HEK293 (cell line): Measurements from ENCODE around the gene DUSP15.

Experiments used
- CTCF ChIA-PET: fragments of 350-600 bp; formaldehyde crosslinking; extraction: SDS; loops from one replicate; lab custom pipeline; 2021; ENCODE audit warnings: antibody characterized with exemption; lab: Yijun Ruan, JAX
- POLR2A ChIA-PET: fragments of 300-600 bp; formaldehyde crosslinking; extraction: SDS; loops from one replicate; lab custom pipeline; 2020; ENCODE audit warnings: antibody characterized with exemption, inconsistent platforms; lab: Yijun Ruan, JAX
- H3K27ac ChIP-seq: fragments of 200-500 bp; sonication (Bioruptor generic); 2 replicates; pipeline ENCODE4 v1.5.1; 2014; ENCODE audit warnings: low read depth, low read length, control low read depth, inconsistent platforms; ENCODE audit errors: extremely low read depth
- H3K36me3 ChIP-seq, 2 experiments: fragments of 200-500 bp in 1 of 2; sonication (Bioruptor generic) in 1 of 2; 1 replicate in 1 of 2; 2 replicates in 1 of 2; pipeline ENCODE4 v1.5.1; 2014 to 2017; ENCODE audit warnings: inconsistent platforms in 2 of 2, low read length in 2 of 2; ENCODE audit not compliant: control insufficient read depth in 2 of 2, insufficient read depth in 1 of 2
- H3K4me1 ChIP-seq: fragments of 200-500 bp; sonication (Bioruptor generic); 2 replicates; pipeline ENCODE4 v1.5.1; 2014; ENCODE audit warnings: mild to moderate bottlenecking, low read length, inconsistent platforms; ENCODE audit not compliant: control insufficient read depth, insufficient read depth
- H3K4me3 ChIP-seq: 2 replicates; pipeline ENCODE4 v1.5.1; 2011; ENCODE audit warnings: low read depth, mild to moderate bottlenecking, control low read depth, low read length, moderate library complexity
- H3K9me3 ChIP-seq: fragments of 200-500 bp; sonication (Bioruptor generic); 2 replicates; pipeline ENCODE4 v1.5.1; 2014; ENCODE audit warnings: low read depth, low read length, inconsistent platforms; ENCODE audit not compliant: control insufficient read depth, insufficient read depth
- FEZF1 ChIP-seq: fragments of 450-650 bp; formaldehyde crosslinking; IDR thresholded peaks from 2 replicates; pipeline ENCODE4 v1.5.1; 2016; ENCODE audit warnings: missing biosample characterization, missing genetic modification characterization
- GLIS2 ChIP-seq: fragments of 450-650 bp; formaldehyde crosslinking; IDR thresholded peaks from 2 replicates; pipeline ENCODE4 v1.5.1; 2016; ENCODE audit warnings: missing biosample characterization, missing genetic modification characterization
- PATZ1 ChIP-seq: fragments of 450-650 bp; formaldehyde crosslinking; IDR thresholded peaks from 2 replicates; pipeline ENCODE4 v1.5.1; 2016; ENCODE audit warnings: missing biosample characterization, missing genetic modification characterization
- REST ChIP-seq: fragments of 450-650 bp; formaldehyde crosslinking; IDR thresholded peaks from 2 replicates; pipeline ENCODE4 v1.5.1; 2016; ENCODE audit warnings: missing biosample characterization, missing genetic modification characterization
- SETDB1 ChIP-seq: IDR thresholded peaks from one replicate; pipeline ENCODE4 v1.6.1; 2017; ENCODE audit warnings: mild to moderate bottlenecking, low read length, moderate library complexity, mixed read lengths; ENCODE audit not compliant: insufficient read length
- ZBTB20 ChIP-seq: fragments of 450-650 bp; formaldehyde crosslinking; IDR thresholded peaks from 2 replicates; pipeline ENCODE4 v1.5.1; 2016; ENCODE audit warnings: missing biosample characterization, missing genetic modification characterization
- ZBTB48 ChIP-seq: fragments of 450-650 bp; formaldehyde crosslinking; IDR thresholded peaks from 2 replicates; pipeline ENCODE4 v1.5.1; 2016; ENCODE audit warnings: missing biosample characterization, missing genetic modification characterization
- ZNF121 ChIP-seq: fragments of 450-650 bp; formaldehyde crosslinking; IDR thresholded peaks from 2 replicates; pipeline ENCODE4 v1.5.1; 2016; ENCODE audit warnings: missing biosample characterization, missing genetic modification characterization
- ZNF133 ChIP-seq: fragments of 450-650 bp; formaldehyde crosslinking; IDR thresholded peaks from 2 replicates; pipeline ENCODE4 v1.5.1; 2016; ENCODE audit warnings: missing biosample characterization, missing genetic modification characterization
- ZNF280C ChIP-seq: fragments of 450-650 bp; formaldehyde crosslinking; IDR thresholded peaks from 2 replicates; pipeline ENCODE4 v1.5.1; 2016; ENCODE audit warnings: missing biosample characterization, missing genetic modification characterization
- ZNF335 ChIP-seq: fragments of 450-650 bp; formaldehyde crosslinking; conservative IDR thresholded peaks from 2 replicates; pipeline ENCODE4 v1.5.1; 2016; ENCODE audit warnings: missing biosample characterization, missing genetic modification characterization
- ZNF558 ChIP-seq: fragments of 450-650 bp; formaldehyde crosslinking; IDR thresholded peaks from 2 replicates; pipeline ENCODE4 v1.5.1; 2016; ENCODE audit warnings: missing biosample characterization, missing genetic modification characterization
- ZNF610 ChIP-seq: fragments of 450-650 bp; formaldehyde crosslinking; IDR thresholded peaks from 2 replicates; pipeline ENCODE4 v1.5.1; 2016; ENCODE audit warnings: missing biosample characterization, missing genetic modification characterization, borderline replicate concordance
- ZNF629 ChIP-seq: fragments of 450-650 bp; formaldehyde crosslinking; IDR thresholded peaks from 2 replicates; pipeline ENCODE4 v1.5.1; 2017; ENCODE audit warnings: missing biosample characterization, missing genetic modification characterization
- ZNF658 ChIP-seq: fragments of 450-650 bp; formaldehyde crosslinking; IDR thresholded peaks from 2 replicates; pipeline ENCODE4; 2016; ENCODE audit warnings: missing biosample characterization, missing genetic modification characterization
- ZNF830 ChIP-seq: fragments of 450-650 bp; IDR thresholded peaks from 2 replicates; pipeline ENCODE4 v1.5.0; 2018; ENCODE audit warnings: missing biosample characterization, missing genetic modification characterization, low read depth, mild to moderate bottlenecking, moderate library complexity
- ZXDB ChIP-seq: fragments of 450-650 bp; formaldehyde crosslinking; IDR thresholded peaks from 2 replicates; pipeline ENCODE4 v1.5.1; 2016; ENCODE audit warnings: missing biosample characterization, missing genetic modification characterization
- TF ChIP-seq, protein P1 (sequence below): fragments of 450-650 bp; formaldehyde crosslinking; IDR thresholded peaks from 2 replicates; pipeline ENCODE4 v1.5.1; 2017; ENCODE audit warnings: missing biosample characterization, missing genetic modification characterization
- TF ChIP-seq, protein P2 (sequence below): fragments of 450-650 bp; formaldehyde crosslinking; IDR thresholded peaks from 2 replicates; pipeline ENCODE4 v1.5.1; 2016; ENCODE audit warnings: missing biosample characterization, missing genetic modification characterization

DUSP15 gene

GRCh38 chr20:31869673-31869941, 720 bp downstream of the DUSP15 start:
- Histone ChIP-seq H3K27ac (no peak overlapping the region), H3K9me3 (no peaks in the 10 kb centered on the region), H3K4me1 (no peaks in the 10 kb centered on the region), H3K36me3 (no peaks in the 10 kb centered on the region), H3K4me3 (peak overlapping the region; percentile 48)
- POLR2A ChIA-PET, result no interaction called here
- CTCF ChIA-PET, result no interaction called here
- peak; percentile 81 for TF ChIP-seq GLIS2
- TF ChIP-seq ZNF558 (tag by site-specific recombination), result no peak
- TF ChIP-seq ZNF335 (tag by site-specific recombination), result peak; percentile 42; the same call in 1 of the 2 replicates
- 0 out of 2 replicates have a peak, but pooled peaks have one; percentile 27 for TF ChIP-seq ZBTB48 (tag by site-specific recombination)
- TF ChIP-seq, protein P1, sequence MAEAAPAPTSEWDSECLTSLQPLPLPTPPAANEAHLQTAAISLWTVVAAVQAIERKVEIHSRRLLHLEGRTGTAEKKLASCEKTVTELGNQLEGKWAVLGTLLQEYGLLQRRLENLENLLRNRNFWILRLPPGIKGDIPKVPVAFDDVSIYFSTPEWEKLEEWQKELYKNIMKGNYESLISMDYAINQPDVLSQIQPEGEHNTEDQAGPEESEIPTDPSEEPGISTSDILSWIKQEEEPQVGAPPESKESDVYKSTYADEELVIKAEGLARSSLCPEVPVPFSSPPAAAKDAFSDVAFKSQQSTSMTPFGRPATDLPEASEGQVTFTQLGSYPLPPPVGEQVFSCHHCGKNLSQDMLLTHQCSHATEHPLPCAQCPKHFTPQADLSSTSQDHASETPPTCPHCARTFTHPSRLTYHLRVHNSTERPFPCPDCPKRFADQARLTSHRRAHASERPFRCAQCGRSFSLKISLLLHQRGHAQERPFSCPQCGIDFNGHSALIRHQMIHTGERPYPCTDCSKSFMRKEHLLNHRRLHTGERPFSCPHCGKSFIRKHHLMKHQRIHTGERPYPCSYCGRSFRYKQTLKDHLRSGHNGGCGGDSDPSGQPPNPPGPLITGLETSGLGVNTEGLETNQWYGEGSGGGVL, result peak; percentile 56
- TF ChIP-seq FEZF1 (tag by site-specific recombination), result no peak
- peak; percentile 63; the same call in 1 of the 2 replicates for TF ChIP-seq ZBTB20 (tag by site-specific recombination)

- POLR2A ChIA-PET, result interaction anchor here (0.7 kb wide), 2 partner anchors 151 to 1181 kb away, joined by 3 read pairs; no protein-coding TSS in a partner anchor
- no peaks in the 10 kb centered on the region for H3K4me1 ChIP-seq
- no peaks in the 10 kb centered on the region for H3K9me3 ChIP-seq
- no peak overlapping the region for H3K4me3 ChIP-seq
- no peak overlapping the region for H3K27ac ChIP-seq
- H3K36me3 ChIP-seq, result no peaks in the 10 kb centered on the region
- CTCF ChIA-PET, result interaction anchor here (1.1 to 2.0 kb wide), 3 partner anchors 13 to 83 kb away, joined by 3 to 5 read pairs (median 4); partner anchors contain the start of gene PDRG1
- no peak for TF ChIP-seq SETDB1
- TF ChIP-seq ZNF629 (tag by site-specific recombination), result no peak
- TF ChIP-seq ZNF121 (tag by site-specific recombination), result no peak
- TF ChIP-seq ZXDB (tag by site-specific recombination), result no peak
- TF ChIP-seq ZNF280C (tag by site-specific recombination), result no peak
- no peak for TF ChIP-seq ZNF610 (tag by site-specific recombination)
- TF ChIP-seq ZNF658, result no peak
- TF ChIP-seq, protein P2, sequence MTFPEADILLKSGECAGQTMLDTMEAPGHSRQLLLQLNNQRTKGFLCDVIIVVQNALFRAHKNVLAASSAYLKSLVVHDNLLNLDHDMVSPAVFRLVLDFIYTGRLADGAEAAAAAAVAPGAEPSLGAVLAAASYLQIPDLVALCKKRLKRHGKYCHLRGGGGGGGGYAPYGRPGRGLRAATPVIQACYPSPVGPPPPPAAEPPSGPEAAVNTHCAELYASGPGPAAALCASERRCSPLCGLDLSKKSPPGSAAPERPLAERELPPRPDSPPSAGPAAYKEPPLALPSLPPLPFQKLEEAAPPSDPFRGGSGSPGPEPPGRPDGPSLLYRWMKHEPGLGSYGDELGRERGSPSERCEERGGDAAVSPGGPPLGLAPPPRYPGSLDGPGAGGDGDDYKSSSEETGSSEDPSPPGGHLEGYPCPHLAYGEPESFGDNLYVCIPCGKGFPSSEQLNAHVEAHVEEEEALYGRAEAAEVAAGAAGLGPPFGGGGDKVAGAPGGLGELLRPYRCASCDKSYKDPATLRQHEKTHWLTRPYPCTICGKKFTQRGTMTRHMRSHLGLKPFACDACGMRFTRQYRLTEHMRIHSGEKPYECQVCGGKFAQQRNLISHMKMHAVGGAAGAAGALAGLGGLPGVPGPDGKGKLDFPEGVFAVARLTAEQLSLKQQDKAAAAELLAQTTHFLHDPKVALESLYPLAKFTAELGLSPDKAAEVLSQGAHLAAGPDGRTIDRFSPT (tag by site-specific recombination), result no peak
- no peak for TF ChIP-seq ZNF133 (tag by site-specific recombination)
- TF ChIP-seq ZNF830 (tag by site-specific recombination), result no peak
- no peak for TF ChIP-seq REST (tag by site-specific recombination)
- no peak for TF ChIP-seq PATZ1 (tag by site-specific recombination)
Measured at GRCh38 chr20:31868853-31869672, 1.3 kb downstream of the DUSP15 start.
